GM21528 (cell line): Measurements from ENCODE around the gene OTUD5.
"Not testable (repeated sequence)": the region's sequence is repeated elsewhere in the genome, so short reads cannot be mapped to it uniquely, and the experiment has no call there.

ENCODE experiments used
- ATAC-seq: cut with Tn5 transposase; IDR thresholded peaks from one replicate; pipeline ENCODE4 v1.9.1; 2021; ENCODE audit warnings: mild to moderate bottlenecking, moderate library complexity; ENCODE audit not compliant: unreplicated experiment, low FRiP score

The OTUD5 gene

DNA sequence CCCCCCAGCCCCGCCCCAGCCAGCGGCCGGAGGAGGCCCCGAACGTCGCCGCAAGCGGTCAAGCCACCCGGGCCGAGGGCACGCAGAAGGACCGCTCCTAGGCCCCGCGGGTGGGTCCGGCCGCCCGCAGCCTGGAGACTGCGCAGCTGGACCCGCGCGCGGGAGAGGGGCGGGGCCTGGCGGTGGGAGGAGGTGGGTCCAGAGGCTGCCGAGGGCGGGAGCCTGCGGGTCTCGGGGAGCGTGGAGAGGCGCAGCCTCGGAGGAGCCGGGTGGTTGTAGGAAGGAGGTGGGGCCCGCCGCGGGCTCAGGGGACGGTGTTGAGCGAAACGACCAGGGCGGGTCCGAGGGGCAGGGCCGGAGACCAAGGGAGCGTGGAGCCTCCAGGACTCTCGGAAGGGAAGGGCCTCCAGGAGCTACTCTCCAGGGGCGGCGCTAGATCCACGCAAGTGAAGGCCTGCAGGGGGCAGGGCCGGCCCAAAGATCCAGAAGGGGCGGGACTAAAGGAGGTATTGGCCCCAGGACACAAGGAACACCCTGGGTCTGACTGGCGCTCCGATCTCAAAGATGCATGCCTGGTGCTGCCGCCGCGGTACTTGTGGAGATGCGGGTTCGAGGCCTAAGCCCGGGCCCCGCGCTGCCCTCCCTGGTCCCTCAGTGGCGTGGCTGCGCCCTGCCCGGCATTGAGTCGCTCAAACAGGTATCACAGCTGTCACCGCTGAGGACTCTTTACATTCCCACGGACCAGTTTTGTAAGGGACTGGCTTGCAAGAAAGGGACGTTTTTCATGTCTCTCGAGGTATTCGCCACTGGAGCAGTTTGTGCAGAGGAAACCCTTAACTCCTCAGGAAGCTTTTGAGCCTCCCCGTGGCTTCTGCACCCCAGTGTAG lies 65.8 kb downstream of the OTUD5 start:
- ATAC-seq = peak; percentile 83

DNA sequence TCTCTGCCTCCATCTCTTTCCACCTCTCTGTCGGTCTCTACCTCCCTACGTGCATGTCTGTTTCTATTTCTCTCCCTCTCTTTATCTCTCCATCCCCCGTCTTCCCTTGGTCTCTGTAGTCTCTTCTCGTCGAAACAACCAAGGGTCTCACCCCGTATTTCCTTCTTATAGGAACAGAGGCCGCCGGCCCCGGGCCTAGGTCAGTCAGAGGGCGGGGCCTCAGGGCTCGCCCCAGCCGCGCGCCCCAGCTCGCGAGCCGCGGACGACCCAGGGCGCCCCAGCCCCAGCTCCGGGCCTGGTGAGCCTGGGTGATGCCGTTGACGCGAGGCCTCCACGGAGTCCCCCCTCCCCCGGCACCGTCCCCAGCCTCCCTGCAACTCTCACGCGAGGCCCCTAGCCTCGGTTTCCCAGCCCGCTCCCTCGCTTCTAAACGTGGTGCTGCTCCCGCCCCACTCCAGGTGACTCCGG lies 66.4 kb downstream of the OTUD5 start:
- peak; percentile 53 for ATAC-seq

DNA sequence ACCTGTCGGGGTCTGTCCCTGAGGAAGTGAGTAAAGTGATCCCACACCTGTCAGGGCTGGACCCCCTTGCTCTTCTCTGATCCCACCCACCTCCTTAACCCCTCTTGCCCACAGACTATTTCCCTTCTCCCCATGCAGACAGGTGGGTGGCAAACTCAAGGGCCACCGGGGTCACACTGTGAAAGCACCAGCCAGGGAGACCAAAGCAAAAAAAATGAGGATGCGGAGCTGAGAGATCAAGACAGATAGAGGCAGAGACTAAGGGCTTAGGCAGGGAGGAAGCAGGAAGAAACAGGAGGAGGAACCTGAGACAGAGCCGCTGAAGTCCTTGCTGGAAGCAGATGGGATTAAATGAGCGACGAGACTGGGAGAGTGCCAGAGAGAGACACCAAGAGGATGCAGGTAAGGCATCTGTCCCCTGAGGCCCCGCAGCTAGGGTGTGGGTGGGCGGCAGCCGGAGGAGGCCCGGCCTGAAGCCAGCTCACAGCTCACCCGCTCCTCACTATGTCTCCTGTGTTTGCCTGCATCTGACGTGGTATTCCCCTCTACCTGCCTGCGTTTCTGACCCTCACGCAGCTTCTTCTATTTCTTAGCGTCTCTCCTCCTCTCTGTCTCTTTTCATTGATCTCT lies 67.0 kb downstream of the OTUD5 start:
- no peak for ATAC-seq

DNA sequence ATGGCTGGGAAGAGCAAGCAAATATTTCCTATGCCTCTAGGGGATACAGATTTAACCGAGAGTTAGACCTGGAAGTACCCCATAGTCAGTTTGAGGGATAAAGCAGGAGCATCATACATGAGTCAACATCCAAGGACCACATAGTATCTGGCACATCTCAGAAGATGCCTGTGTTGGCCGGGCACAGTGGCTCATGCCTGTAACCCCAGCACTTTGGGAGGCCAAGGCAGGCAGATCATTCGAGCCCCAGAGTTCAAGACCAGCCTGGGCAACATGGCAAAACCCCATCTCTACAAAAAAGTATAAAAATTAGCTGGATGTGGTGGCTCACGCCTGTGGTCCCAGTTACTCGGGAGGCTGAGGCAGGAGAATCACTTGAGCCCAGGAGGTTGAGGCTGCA lies 70.8 kb downstream of the OTUD5 start:
- ATAC-seq = not testable (repeated sequence)

DNA sequence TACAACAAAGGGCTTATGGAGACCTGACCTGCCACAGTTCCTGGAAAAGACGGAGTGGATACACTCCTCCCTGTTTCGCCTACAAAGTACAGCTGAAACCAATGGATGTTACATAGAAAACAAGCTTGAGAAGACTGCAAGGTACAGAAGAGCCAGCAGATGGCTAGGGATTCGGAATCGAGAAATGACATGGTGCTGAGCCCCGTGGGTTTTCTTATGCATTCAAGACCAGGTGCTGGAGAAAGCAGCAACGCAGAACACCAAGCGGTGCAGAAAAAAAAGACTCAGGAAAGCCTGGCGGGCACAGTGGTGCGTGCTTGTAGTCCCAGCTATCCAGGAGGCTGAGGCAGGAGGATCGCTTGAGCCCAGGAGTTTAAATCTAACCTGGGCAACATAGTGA lies 73.7 kb downstream of the OTUD5 start:
- no peak for ATAC-seq

DNA sequence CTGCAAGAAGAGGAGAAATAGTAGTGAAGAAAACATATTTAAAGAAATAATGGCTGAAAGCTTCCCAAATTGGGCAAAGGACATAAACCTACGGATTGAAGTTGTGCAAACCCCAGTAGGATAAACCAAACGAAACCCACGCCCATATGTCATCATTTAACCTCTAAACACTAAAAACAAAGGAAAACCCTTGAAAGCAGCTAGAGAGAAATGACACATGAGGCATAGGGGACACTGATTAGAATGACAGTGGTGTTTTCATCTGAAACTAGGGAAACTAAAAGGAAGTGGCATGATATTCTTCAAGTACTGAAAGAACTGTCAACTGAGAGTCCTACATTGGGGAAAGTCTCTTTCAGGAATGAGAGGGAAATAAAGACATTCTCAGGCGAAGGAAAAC lies 80.5 kb downstream of the OTUD5 start:
- ATAC-seq = not testable (repeated sequence)
